AG09319 (cell line): ENCODE measurements around the gene OR51B4.
"Not testable (repeated sequence)": the region's sequence is repeated elsewhere in the genome, so short reads cannot be mapped to it uniquely, and the experiment has no call there.

ENCODE experiments used
- DNase-seq: peaks from one replicate; pipeline ENCODE4 v3.0.0-alpha.2; 2010; ENCODE audit warnings: low read depth; ENCODE audit errors: extremely low read depth
- TF ChIP-seq, protein P1 (sequence below): IDR thresholded peaks from 2 replicates; pipeline ENCODE4 v1.5.1; 2011; ENCODE audit warnings: low read depth, mild to moderate bottlenecking, inconsistent platforms, low read length, moderate library complexity

Gene OR51B4

DNA sequence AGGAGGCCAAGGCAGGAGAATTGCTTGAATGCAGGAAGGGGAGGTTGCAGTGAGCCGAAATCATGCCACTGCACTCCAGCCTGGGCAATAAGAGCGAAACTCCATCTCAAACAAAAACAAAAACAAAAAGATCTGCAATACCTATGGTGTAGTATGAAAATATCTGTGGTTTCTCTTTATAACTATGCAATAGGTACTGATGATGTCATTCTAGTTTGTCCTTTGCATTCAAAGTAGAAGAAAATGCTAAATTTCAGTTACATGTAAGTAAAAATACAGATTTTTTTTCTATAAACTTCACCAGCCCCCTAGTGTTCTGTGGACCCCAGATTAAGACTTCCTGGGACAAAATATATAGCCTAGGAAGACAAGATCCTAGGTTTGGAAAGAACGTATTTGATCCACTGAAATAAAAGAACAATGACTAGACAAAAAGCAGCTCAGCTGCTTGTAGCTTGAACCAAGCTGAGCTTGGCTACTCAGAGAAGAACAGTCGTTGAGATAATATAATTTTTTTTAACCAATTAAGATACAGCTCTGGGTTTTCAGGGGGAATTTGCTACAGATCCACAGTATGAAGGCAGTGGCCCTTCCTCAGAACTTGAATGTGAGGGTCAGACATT, 29.2 kb downstream of the OR51B4 start:
- no peak for DNase-seq
- TF ChIP-seq, protein P1, sequence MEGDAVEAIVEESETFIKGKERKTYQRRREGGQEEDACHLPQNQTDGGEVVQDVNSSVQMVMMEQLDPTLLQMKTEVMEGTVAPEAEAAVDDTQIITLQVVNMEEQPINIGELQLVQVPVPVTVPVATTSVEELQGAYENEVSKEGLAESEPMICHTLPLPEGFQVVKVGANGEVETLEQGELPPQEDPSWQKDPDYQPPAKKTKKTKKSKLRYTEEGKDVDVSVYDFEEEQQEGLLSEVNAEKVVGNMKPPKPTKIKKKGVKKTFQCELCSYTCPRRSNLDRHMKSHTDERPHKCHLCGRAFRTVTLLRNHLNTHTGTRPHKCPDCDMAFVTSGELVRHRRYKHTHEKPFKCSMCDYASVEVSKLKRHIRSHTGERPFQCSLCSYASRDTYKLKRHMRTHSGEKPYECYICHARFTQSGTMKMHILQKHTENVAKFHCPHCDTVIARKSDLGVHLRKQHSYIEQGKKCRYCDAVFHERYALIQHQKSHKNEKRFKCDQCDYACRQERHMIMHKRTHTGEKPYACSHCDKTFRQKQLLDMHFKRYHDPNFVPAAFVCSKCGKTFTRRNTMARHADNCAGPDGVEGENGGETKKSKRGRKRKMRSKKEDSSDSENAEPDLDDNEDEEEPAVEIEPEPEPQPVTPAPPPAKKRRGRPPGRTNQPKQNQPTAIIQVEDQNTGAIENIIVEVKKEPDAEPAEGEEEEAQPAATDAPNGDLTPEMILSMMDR: no peak

DNA sequence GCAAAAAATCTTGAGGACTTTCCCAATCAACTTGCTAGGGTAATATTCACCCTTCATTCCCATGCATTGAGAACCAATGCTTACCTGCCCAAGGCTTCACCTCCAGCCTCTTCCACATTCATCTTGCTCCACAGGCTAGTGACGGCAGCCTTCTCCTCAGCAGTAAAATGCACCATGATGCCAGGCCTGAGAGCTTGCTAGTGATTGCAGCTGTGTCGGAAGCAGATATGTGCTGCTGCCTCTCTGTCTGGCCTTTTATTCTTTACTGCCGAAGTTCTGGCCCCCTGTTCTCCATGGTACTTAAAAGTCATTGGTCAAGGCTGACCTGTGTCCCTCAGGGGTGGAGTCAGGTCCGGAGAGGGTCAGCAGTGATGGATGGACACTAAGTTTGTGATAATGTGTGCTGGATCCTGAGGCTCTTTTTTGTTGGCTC, 32.0 kb downstream of the OR51B4 start, which contains the start of gene HBE1:
Gene HBE1 (minus strand): TSS at position 231 of the 433 bp plus-strand sequence. CDS start 55 bp downstream, at position 176.
- TF ChIP-seq, protein P1: no peak
- no peak for DNase-seq

DNA sequence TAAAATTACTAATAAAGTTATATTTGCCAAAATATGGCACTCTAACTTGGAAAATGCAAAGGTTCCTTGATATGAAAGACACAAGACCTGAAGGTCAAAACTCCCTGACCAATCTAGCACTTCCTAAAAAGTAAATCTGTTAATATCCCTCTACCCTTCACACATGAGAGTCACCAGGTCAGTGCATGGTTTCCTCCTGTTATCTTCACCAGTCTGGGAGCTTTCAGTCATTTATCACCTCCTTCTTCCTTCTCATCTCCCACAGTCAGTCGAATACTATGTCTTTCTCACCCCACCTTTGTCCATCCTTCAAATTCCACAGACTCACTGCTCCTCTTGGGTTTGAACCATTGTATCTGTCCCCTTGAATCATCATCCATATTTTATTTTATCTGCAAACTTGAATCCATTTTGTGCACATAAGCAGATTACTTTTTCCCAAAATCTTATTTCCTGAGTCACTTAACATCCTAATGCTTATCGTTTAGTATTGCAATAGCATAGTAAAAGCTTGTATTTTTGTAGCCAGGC, 34.6 kb downstream of the OR51B4 start:
- no peak for DNase-seq
- TF ChIP-seq, protein P1: no peak

DNA sequence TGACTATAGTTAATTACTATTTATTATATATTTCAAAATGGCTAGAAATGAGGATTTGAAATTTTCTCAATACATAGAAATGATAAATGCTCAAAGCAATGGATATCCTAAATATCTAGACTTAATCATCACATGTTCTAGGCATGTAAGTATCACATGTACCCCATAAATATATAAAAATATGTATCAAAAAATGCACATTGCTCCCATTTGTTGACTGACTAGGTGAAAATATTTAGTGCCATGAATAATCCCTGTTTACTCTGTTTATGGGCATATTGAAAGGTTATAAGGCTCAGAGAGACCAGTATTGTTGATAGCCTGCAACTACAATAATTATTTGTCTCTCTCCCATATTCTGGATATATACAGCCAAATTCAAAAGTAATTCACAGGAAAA, 35.1 kb downstream of the OR51B4 start:
- TF ChIP-seq, protein P1: no peak

DNA sequence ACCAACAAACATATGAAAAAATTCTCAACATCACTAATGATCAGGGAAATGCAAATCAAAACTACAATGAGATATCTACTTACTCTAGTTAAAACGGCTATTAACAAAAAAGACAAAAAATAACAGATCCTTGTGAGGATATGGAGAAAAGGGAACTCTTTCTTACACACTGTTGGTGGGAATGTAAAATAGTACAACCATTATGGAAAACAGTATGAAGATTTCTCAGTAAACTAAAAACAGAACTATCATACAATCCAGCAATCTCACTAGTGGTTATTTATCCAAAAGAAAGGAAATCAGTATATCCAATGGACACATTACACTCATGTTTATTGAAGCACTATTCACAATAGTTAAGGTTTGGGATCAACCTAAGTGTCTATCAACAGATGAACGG, 35.9 kb downstream of the OR51B4 start:
- TF ChIP-seq, protein P1: no peak
- no peak for DNase-seq

More for the DNA sequence above, 35.1 kb downstream of the OR51B4 start:
- DNase-seq: no peak

DNA sequence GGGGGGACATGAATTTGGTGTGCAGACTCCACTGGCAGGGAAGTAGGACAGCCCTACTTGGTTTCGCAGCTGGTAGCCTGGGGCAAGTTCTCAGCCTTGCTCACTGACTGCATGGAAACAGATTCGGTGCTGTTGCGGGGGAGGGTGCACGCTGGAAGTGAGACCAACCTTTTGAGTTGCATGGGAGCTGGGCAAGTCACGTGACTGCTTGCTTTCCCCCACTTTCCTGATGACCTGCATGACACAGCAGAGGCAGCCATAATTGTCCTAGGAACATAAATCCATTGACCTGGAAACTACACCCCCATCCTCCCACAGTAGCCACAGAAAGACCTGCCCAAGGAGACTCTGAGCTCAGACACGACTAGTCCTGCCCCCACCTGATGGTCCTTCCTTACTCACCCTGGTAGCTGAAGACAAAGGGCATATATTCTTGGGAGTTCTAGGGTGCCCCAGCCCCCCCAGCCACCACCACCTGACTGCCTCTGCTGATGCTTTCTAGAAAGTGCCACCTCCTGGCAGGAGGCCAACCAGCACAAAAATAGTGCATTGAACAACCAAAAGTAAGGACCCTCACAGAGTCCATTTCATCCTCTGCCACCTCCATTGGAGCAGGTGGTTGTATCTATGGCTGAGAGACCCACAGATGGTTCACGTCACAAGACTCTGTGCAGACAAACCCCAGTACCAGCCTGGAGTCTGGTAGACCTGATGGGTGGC, 43.0 kb downstream of the OR51B4 start:
- TF ChIP-seq, protein P1: no peak
- no peak for DNase-seq

DNA sequence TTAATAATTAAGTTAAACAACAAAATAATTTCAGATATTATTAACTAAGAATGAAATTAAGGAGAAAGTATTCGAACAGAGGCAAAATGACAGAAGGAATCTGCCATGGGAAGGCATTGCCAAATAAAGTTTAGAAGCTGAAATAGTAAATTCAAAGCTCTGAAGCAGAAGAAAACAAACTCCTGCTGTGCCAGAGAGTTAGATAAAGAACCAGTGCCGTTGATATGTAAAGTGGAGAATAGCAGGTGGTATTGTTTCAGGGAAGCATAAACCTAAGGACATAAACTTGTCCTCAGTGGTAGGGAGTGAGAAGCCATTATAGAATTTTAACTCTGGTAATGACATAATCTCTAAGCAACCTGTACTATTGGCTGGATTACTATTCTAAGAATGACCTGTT, 44.5 kb downstream of the OR51B4 start:
- DNase-seq: no peak
- TF ChIP-seq, protein P1: no peak

DNA sequence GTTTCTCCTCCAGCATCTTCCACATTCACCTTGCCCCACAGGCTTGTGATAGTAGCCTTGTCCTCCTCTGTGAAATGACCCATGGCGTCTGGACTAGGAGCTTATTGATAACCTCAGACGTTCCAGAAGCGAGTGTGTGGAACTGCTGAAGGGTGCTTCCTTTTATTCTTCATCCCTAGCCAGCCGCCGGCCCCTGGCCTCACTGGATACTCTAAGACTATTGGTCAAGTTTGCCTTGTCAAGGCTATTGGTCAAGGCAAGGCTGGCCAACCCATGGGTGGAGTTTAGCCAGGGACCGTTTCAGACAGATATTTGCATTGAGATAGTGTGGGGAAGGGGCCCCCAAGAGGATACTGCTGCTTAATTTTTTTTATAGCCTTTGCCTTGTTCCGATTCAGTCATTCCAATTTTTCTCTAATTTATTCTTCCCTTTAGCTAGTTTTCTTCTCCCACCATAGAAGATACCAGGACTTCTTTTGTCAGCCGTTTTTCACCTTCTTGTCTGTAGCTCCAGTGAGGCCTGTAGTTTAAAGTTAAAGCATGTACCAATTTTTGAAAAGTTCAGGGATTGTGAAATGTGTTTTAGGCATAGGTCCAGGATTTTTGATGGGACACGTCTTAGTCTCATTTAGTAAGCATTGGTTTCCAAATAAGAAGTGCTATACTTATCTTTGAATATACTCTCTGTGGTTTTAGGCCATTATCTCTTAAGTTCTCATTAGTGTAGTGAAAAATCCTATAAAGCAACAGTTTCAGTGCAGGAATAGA, 46.9 kb downstream of the OR51B4 start, which contains the start of gene HBG2:
Gene HBG2 (minus strand): TSS at position 136 of the 768 bp plus-strand sequence. CDS start 53 bp downstream, at position 83.
- not testable (repeated sequence) for DNase-seq

DNA sequence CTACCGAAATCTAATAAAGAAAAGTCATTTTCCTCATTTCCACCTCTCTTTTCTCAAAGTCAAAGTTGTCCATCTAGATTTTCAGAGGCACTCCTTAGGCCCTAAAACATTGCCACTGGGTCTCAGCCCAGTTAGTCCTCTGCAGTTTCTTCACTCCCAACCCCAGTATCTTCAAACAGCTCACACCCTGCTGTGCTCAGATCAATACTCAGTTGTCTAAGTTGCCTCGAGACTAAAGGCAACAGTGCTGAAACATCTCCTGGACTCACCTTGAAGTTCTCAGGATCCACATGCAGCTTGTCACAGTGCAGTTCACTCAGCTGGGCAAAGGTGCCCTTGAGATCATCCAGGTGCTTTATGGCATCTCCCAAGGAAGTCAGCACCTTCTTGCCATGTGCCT, 47.7 kb downstream of the OR51B4 start:
- DNase-seq: not testable (repeated sequence)

DNA sequence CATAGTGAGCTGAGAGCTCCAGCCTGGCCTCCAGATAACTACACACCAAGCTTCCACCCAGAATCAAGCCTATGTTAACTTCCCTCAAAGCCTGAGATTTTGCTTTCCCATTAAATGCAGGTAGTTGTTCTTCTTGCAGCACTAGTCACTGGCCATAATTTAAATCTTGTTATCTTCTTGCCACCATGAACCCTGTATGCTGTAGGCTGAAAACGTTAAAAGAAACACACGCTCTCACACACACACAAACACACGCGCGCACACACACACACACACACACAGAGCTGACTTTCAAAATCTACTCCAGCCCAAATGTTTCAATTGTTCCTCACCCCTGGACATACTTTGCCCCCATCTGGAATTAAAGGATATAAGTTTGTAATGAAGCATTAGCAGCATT, 48.3 kb downstream of the OR51B4 start:
- DNase-seq: not testable (repeated sequence)
